ENCODE measurements around the gene GAK. TPM values are rescaled to one million over a fixed set of nuclear protein-coding genes. Genes with fewer than 3 reads are reported as not detected.

Gene GAK
- total RNA-seq, 1 donor from 2014 or later: 27.6 TPM

DNA sequence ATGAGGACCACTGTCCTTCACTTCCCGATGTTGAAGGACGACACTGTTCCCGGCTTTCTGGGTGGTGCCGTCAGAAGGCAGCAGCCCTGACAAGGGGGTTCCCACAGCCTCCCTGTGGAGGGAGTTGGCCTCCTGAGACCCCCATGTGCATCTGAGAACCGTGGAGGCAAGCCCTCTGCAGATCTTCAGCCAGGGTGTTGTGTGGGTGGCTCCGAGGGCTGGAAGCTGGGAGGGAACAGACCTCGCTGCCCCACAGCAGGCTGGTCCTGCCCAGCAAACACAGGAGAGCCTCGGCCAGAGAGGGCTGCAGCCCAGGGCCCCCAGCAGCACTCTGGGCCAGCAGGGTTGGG, 25.1 kb upstream of the GAK start:
- peaks cover 4% of the 10 kb centered on the region for H3K27me3 Mint-ChIP-seq (ENCODE audit: insufficient read depth, low read depth)
- TF ChIP-seq CTCF (IDR thresholded peaks at IDR 0.05) (no peak), EZH2phosphoT487 (IDR thresholded peaks at IDR 0.05) (no peak), EZH2 (IDR thresholded peaks at IDR 0.05) (no peak)
- Histone ChIP-seq H3F3A (ENCODE audit: low read depth) (no peaks in the 10 kb centered on the region), H3K9me3 (ENCODE audit: low read depth) (no peaks in the 10 kb centered on the region), H3K4me1 (no peaks in the 10 kb centered on the region), H2AFZ (replicated peaks) (no peak overlapping the region), H3K4me2 (no peak overlapping the region), H3K4me3 (no peak overlapping the region), H3K27ac (no peak overlapping the region), H3K79me2 (ENCODE audit: low read depth) (no peaks in the 10 kb centered on the region), H3K36me3 (no peaks in the 10 kb centered on the region), H3K27me3 (no peaks in the 10 kb centered on the region), H4K20me1 (ENCODE audit: low read depth) (no peaks in the 10 kb centered on the region), H3K9ac (no peak overlapping the region)
- H3K9me3 Mint-ChIP-seq: no peaks in the 10 kb centered on the region
- H3K27ac Mint-ChIP-seq: no peak overlapping the region
- H3K4me3 Mint-ChIP-seq: no peak overlapping the region
- H3K36me3 Mint-ChIP-seq: peaks cover 11% of the 10 kb centered on the region
- H3K4me1 Mint-ChIP-seq: peaks cover 3% of the 10 kb centered on the region
- no peak for DNase-seq (ENCODE audit: low spot score)

DNA sequence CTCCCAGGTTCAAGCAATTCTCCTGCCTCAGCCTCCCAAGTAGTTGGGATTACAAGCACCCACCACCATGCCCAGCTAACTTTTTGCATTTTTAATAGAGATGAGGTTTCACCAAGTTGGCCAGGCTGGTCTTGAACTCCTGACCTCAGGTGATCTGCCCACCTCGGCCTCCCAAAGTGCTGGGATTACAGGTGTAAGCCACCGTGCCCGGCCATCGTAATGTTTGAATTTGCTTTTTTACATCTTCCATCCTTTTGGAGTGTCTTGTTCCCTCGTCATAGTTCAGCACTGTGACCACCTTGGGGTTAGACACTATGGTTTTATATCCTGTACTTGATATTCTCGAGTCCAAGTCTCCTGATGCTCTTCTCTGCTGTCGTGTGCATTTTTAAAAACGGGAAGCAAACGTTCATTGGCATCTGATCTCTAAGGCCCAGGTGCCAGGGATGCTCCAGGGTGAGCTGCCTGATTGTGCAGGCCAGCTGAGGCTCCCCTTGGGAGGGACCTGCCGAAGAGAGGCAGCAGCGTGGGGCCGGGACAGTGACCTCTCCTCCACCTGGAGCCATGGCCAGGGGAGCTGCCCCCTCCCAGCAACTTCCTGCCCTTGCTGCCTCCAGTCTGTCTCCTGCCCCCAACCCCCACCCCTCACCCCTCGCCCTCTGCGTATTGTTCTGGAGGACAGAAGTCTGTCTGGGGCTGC, 24.6 kb upstream of the GAK start:
- Histone ChIP-seq H3K27ac (no peak overlapping the region), H3K36me3 (no peaks in the 10 kb centered on the region), H2AFZ (replicated peaks) (no peak overlapping the region), H3K4me2 (no peak overlapping the region), H3K27me3 (no peaks in the 10 kb centered on the region), H3K4me1 (no peaks in the 10 kb centered on the region), H4K20me1 (ENCODE audit: low read depth) (no peaks in the 10 kb centered on the region), H3F3A (ENCODE audit: low read depth) (no peaks in the 10 kb centered on the region), H3K9ac (no peak overlapping the region), H3K4me3 (no peak overlapping the region), H3K9me3 (ENCODE audit: low read depth) (no peaks in the 10 kb centered on the region), H3K79me2 (ENCODE audit: low read depth) (no peaks in the 10 kb centered on the region)
- H3K4me3 Mint-ChIP-seq: peak overlapping the region; percentile 27
- DNase-seq (ENCODE audit: low spot score): no peak
- no peaks in the 10 kb centered on the region for H3K9me3 Mint-ChIP-seq
- H3K27me3 Mint-ChIP-seq (ENCODE audit: insufficient read depth, low read depth): peaks cover 4% of the 10 kb centered on the region
- H3K4me1 Mint-ChIP-seq: peaks cover 3% of the 10 kb centered on the region
- H3K36me3 Mint-ChIP-seq: peaks cover 11% of the 10 kb centered on the region
- no peak overlapping the region for H3K27ac Mint-ChIP-seq
- TF ChIP-seq EZH2 (IDR thresholded peaks at IDR 0.05) (no peak), EZH2phosphoT487 (IDR thresholded peaks at IDR 0.05) (no peak), CTCF (IDR thresholded peaks at IDR 0.05) (no peak)

GRCh38 chr4:955931-956381, 23.8 kb upstream of the GAK start:
- Histone ChIP-seq H3K79me2 (ENCODE audit: low read depth) (no peaks in the 10 kb centered on the region), H3F3A (ENCODE audit: low read depth) (no peaks in the 10 kb centered on the region), H3K4me3 (no peak overlapping the region), H2AFZ (replicated peaks) (no peak overlapping the region), H3K36me3 (no peaks in the 10 kb centered on the region), H3K27me3 (no peaks in the 10 kb centered on the region), H4K20me1 (ENCODE audit: low read depth) (no peaks in the 10 kb centered on the region), H3K27ac (no peak overlapping the region), H3K4me2 (no peak overlapping the region), H3K4me1 (peaks cover 4% of the 10 kb centered on the region), H3K9me3 (ENCODE audit: low read depth) (no peaks in the 10 kb centered on the region), H3K9ac (no peak overlapping the region)
- DNase-seq (ENCODE audit: low spot score): no peak
- peaks cover 4% of the 10 kb centered on the region for H3K27me3 Mint-ChIP-seq (ENCODE audit: insufficient read depth, low read depth)
- H3K36me3 Mint-ChIP-seq: peaks cover 11% of the 10 kb centered on the region
- H3K27ac Mint-ChIP-seq: no peak overlapping the region
- peaks cover 6% of the 10 kb centered on the region for H3K4me1 Mint-ChIP-seq
- no peaks in the 10 kb centered on the region for H3K9me3 Mint-ChIP-seq
- TF ChIP-seq EZH2 (IDR thresholded peaks at IDR 0.05) (no peak), EZH2phosphoT487 (IDR thresholded peaks at IDR 0.05) (no peak), CTCF (IDR thresholded peaks at IDR 0.05) (no peak)
- H3K4me3 Mint-ChIP-seq: no peak overlapping the region
